ENCODE measurements around the gene IL11.

Gene IL11

GRCh38 chr19:55369653-55370304 is 484 bp downstream of the IL11 start:
- DNase-seq: peak; percentile 89

DNA sequence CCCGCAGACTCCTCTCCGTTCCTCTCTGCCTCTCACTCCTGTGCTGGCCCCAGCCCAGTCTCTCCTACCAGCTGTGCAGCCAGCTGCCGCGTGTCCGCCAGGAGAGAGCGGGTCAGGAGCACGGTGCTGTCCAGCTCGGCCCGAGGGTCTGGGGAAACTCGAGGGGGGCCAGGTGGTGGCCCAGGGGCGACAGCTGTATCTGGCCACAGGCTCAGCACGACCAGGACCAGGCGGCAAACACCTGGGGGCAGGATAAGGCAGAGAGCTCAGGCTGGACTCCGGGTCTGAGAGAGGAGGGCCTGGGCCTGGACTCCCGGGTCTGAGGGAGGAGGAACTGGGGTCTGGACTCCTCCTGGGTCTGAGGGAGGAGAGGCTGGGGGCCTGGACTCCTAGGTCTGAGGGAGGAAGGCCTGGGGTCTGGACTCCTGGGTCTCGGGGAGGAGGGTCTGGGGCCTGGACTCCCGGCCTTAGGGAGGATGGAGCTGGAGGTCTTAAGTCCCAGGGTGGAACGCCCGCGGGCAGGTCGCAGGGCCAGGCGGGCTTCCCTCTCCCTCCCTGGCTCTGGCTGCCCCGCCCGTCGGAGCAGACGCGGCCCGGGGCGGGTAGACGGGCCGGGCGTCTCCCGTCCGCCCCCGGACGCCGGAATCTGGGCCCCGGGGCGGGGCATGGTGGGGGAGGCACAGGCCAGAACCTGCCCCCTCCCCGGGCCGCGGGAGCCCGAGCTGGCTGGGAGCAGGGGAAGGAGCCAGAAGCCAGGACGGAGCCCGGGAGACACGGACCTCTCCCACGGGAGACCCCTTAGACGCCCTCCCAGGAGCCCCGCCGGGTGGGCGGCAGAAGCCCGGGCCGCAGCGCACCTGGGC is 1.3 kb downstream of the IL11 start:
- peak; percentile 78 for DNase-seq

GRCh38 chr19:55368106-55368505 is 2.2 kb downstream of the IL11 start:
- no peak for DNase-seq

GRCh38 chr19:55366790-55367189 is 3.5 kb downstream of the IL11 start:
- DNase-seq: no peak

- no peak for DNase-seq
Observed at GRCh38 chr19:55365964-55366363, 4.3 kb downstream of the IL11 start.

- DNase-seq: no peak
Observed at GRCh38 chr19:55365245-55365644, 5.0 kb downstream of the IL11 start.

DNA sequence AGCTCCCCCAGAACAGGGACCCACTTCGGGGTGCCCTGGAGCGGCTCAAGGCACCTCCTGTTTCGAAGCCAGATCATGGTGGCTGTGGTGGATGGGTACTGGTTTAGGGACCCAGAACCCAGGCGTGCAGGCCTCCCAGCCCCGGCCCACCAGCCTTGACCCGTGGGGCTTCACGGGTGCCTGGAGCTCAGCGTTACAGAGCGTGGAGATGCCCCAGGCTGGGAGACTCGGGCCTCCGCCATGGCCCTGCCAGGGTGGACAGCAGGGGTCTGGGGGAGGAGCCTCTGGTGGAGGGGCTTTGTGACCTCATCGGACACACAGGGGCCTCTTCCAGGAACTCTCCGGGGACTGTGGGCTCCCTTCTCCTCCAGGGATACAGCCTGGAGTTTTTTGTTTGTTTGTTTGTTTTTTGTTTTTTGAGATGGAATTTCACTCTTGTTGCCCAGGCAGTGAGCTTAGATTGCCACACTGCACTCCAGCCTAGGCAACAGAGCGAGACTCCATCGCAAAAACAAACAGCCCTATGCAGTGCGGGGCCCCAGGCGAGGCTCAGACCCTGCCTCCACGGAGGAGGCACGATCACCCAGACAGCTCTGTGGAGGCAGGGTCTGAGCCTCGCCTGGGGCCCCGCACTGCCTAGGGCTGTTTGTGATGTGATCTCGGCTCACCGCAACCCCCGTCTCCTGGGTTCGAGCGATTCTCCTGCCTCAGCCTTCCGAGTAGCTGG is 7.1 kb downstream of the IL11 start, which contains the start of gene GARIN5B:
TSS of gene GARIN5B (minus strand) at position 271 of the 727 bp plus-strand sequence. CDS start at position 77, 194 bp downstream.
- DNase-seq: no peak

DNA sequence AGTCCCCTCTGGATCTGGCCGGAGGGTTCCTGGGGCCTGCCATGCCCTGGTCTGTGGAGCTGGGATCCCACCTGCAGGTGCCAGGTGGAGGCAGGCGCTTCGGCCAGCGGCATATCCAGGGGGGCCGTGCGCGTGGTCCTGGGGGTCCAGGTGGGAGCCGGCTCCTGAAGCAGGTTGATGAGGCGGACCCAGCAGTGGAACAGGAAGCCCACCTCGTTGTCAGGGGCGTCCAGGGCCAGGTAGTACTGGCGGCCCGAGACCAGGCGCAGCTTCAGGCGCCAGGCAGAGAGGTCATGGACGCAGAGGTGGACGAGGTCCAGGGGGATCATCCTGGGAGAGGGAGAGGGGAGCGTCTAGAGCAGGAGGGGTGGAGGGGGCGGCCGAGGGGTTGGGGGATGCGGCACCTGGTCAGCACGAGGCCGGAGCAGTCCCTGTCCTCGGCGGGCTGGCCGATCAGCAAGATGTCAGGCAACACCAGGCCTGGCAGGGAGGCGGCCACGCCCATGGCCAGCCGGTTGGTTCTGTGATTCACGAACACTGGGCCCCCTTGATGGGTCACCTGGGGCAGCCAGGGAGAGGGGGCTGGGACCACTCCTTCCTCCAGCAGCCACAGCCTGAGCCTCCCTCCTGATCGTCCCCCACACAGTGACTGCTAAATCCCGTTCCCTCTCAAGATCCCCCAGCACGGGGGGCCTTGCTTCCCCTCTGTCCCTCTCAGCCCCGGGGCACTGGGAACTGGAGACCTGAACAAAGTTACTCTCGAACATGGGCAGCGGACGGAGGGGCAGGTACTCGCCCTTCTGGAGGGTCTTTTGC is 7.9 kb downstream of the IL11 start:
- DNase-seq: no peak

GRCh38 chr19:55360902-55361301 is 9.4 kb downstream of the IL11 start:
- no peak for DNase-seq

DNA sequence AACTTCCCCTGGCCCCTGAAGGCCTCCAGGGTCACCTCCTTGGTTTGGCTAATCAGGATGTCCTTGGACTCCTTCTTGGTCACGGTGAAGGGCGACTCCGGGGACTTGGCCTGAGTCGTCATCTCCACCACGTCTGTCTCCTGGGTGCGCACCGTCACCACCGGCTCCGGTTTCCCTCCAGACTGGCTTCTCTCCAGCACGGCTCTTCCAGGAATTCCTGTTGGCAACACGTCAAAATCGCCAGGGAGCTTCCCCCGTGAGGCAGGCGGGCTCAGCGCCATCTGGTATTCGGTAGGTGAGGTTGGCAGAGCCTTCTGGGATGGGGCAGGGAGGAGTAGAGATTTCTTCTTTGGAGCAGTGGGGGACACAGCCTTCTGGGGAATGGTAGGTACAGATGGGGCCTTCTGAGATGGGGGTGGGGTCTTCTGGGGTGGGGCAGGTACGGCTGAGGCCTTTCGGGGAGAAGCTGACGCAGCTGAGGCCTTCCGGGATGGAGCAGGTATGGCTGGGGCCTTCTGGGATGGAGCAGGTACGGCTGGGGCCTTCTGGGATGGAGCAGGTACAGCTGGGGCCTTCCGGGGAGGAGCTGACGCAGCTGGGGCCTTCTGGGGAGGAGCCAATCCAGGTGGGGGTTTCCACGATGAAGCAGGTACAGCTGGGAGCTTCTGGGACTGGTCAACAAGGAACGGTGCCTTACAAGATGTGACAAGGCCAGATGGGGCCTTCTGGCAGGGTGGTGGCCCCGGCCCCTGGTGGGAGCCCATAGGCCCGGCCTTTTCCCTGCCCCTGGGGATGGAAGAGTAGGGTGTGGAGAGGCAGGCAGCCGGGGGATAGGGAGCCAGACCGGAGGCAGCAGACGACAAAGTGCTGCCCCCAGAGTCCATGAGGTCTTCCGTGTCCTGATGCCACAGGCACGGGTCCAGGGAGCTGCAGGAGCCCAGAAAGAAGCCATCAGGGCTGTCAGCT is 11.0 kb downstream of the IL11 start:
- no peak for DNase-seq

DNA sequence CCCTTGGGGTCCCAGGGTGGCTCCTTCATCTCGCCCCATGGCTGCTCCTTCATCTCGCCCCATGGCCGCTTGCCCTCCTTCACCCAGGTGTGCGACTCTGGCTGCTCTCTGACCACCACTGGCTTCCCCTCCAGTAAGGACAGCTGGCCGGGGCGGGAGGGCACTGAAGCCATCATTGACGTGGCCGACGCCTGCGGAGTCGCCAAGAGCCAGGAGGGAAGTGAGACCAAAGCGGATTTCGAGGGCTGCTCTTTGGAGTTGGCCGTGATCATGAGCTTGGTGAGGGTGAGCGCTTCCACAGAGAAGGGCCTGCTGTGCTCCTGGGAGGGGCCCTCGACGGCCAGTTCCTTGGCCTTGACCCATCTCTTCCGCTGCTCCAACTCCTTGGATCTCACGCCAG is 11.8 kb downstream of the IL11 start:
- DNase-seq: no peak

GRCh38 chr19:55355213-55355821 is 14.9 kb downstream of the IL11 start:
- DNase-seq: no peak

GRCh38 chr19:55354698-55355212 is 15.5 kb downstream of the IL11 start, which contains the start of gene COX6B2:
COX6B2 (minus strand) TSS chr19:55354719; CDS start chr19:55354521, 198 bp downstream.
- no peak for DNase-seq

DNA sequence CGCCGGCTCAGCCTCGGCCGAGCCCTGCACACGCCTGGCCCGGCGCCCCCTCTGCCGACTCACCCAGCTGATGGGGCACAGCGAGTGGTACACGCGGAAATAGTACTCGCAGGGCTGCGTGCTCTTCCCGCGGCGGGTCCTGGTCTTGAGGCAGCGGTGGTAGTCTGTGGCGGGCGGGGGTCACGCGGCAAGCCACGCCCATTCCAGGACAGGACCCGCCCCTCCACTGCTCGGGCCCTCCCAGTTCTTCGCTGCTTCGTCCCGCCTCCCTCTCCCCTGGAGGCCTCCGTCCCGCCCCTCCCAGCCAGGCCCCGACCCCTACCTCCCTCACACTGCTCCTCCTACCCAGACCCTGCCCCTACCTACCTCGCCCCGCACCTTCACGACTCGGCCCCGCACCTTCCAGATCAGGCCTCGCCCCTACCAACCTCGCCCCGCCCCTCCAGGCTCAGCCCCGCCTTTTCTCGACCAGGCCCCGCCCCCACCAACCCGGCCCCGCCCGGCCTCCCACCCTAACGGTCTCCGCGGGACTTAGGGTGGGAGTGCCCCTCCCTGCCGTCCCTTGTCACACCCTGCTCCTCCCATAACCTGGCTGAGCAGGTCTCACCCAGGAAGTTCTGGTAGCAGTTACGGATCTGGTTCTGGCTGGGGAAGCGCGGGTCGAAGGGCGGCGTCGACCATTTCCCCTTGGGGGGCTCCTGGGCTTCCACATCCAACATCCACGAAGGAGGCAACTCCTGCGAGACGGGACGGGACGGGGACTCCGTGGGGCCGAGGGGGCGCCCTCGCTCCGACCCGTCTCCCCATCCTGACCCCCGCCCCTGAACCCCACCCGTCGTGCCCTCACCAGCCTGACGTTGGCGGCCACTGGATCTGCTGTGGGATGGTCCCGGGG is 16.2 kb downstream of the IL11 start:
- DNase-seq: peak; percentile 54

DNA sequence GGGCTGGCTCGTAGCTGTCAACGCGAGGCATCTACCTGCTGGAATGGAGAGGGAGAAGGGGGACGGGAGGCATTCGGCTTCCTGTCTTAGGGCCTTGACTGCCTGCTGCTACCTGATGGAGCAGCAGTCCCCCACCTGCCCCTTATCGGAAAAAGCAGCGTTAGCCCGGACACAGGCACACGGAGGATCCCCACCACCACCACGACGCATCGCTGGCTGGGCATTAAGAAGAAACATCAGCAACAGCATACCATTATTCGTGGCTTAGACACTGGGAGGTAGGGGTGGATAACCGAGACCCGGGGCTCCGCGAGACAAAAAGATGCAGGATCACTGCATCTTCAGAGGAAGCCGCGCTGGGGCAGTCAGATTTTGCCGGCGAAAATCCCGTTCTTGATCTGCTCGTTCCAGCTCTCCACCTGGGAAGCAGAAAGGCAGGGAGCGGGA is 16.9 kb downstream of the IL11 start:
- no peak for DNase-seq

- DNase-seq: no peak
Observed at GRCh38 chr19:55352549-55353145, 17.6 kb downstream of the IL11 start.

- DNase-seq: no peak
Observed at GRCh38 chr19:55352040-55352439, 18.2 kb downstream of the IL11 start.

- no peak for DNase-seq
Observed at GRCh38 chr19:55350620-55351315, 19.5 kb downstream of the IL11 start.
